ENCODE measurements around the gene GTF3C2. TPM values are rescaled to one million over a fixed set of nuclear protein-coding genes. Genes with fewer than 3 reads are reported as not detected.

Gene GTF3C2
- total RNA-seq, 2 experiments from 2014 or later = 62.9 to 72.3 TPM

DNA sequence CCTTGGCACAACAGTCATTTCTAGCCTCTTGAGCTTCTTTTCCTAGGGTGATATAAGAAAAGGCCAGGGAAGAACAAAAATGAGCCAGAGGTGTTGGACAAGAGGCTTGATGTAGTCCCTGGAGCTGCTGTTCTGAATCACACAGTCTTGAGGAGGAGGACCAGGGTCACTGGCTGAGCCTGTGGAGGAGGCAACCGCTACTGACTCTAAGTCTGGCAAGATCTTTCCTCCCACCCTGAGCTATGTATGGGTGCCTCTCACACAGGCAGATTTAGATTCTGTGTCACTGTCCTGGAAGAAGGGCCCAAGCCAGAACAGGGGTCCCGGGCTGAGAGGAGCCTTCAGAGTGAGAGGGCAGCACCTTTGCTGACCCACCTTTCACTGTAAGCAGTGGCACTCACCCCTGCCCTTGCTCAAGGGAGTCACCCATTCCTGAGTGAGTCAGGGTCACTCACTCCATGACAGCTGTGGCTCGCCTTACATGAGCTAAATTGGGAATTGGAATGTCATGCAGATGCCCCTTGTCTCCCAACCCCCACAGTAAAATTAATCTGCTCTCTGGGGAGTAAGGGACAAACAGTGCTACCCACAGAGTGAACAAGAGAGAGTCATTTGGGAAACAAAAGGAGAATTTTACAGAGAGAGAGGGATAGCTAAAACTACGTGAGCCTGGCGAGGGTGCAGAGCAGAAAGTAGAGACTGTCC lies 74.6 kb downstream of the GTF3C2 start, which contains the start of gene TRIM54:
Gene TRIM54 (plus strand): TSS at position 575 of the 705 bp plus-strand sequence. CDS start 303 bp downstream, outside the sequence.
- DNase-seq = no peak
- Mint-ChIP-seq H3K4me3 (no peak within 1 kb of the TSS), H3K9me3 (no peaks in the 10 kb centered on the region), H3K4me1 (ENCODE audit: low read depth) (peaks cover 2% of the 10 kb centered on the region), H3K27ac (no peak within 1 kb of the TSS), H3K27me3 (ENCODE audit: low read depth) (peaks cover 2% of the 10 kb centered on the region), H3K36me3 (ENCODE audit: low read depth) (no peaks in the 10 kb centered on the region)
- CTCF ChIA-PET = interaction anchor here (0.6 to 5.3 kb wide), 12 partner anchors 9 to 327 kb away, joined by 3 to 68 read pairs (median 5); no protein-coding TSS in a partner anchor
- intact Hi-C loops (cut with micrococcal nuclease) = no loop called here

DNA sequence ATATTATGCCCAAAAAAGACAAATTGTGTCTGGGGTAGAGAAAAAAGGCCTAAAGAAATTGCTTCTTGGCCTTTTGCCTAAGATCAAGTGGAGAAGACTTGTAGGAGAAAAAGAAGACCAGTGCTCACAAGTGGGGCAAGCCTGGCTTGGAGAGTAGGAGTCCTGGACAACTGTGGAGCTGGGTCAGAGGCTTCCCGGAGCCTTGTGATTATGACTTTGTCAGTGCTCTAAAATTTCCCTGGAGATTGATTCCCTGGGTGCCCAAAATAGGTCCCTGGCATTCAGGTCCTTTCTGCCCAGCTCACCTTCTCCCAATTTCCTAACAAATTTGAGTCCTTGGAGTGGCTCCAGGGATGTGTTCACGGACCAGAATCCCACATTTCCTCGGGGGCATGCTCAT lies 75.1 kb downstream of the GTF3C2 start:
- Mint-ChIP-seq H3K9me3 (no peaks in the 10 kb centered on the region), H3K36me3 (ENCODE audit: low read depth) (no peaks in the 10 kb centered on the region), H3K27me3 (ENCODE audit: low read depth) (peaks cover 2% of the 10 kb centered on the region), H3K27ac (no peak overlapping the region), H3K4me3 (no peak overlapping the region), H3K4me1 (ENCODE audit: low read depth) (peaks cover 2% of the 10 kb centered on the region)
- intact Hi-C loops (cut with micrococcal nuclease) = no loop called here
- DNase-seq = no peak
- CTCF ChIA-PET = interaction anchor here (0.6 to 5.3 kb wide), 13 partner anchors 9 to 326 kb away, joined by 3 to 68 read pairs (median 5); partner anchors contain the start of gene SLC30A3

DNA sequence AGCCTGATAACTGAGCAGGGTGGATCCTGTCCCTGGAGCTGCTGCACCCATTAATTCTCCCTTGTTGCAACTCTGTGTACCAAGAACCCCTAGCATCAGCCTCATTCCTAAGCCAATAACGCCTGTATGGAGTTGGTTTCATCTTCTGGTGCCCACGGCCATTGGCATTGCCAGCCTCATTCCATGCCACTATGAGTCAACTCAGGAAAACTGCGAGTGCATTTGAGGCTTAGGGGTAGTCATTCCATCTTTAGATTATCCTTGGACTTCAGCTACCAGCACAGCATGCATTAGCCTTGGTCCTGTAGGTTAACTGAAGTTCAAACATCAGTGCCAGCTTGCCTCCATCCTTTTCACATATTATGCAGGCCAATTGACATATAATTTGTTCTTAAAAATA lies 75.7 kb downstream of the GTF3C2 start:
- Mint-ChIP-seq H3K27me3 (ENCODE audit: low read depth) (peaks cover 2% of the 10 kb centered on the region), H3K9me3 (no peaks in the 10 kb centered on the region), H3K4me1 (ENCODE audit: low read depth) (peaks cover 2% of the 10 kb centered on the region), H3K4me3 (no peak overlapping the region), H3K36me3 (ENCODE audit: low read depth) (no peaks in the 10 kb centered on the region), H3K27ac (no peak overlapping the region)
- CTCF ChIA-PET = interaction anchor here (0.5 to 5.3 kb wide), 15 partner anchors 10 to 256 kb away, joined by 3 to 68 read pairs (median 5); partner anchors contain the start of gene SLC30A3
- no peak for DNase-seq
- intact Hi-C loops (cut with micrococcal nuclease) = loop anchor here (1.0 kb wide), 6 partner anchors 16 to 320 kb away; partner anchors contain the start of gene KHK

DNA sequence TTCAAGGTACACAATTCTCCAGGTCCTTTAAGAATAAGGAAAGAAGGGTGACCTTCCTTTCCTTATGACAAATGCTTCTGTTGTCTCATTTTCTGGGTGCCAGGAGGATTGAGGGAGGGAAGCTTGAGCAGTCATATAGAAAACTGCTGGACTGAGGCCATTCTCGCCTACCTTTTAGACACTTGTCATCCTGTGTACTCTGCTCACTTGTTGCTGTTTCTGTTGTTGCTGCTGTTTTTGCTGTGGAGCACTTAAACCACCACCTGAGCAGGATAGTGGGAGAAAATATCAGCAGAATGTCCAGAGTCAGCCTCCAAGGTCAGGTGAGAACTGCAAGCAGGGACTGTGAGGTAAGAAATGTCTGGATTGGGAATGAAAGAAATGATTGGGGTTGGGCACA lies 78.6 kb downstream of the GTF3C2 start:
- Mint-ChIP-seq H3K36me3 (ENCODE audit: low read depth) (no peaks in the 10 kb centered on the region), H3K4me1 (ENCODE audit: low read depth) (peaks cover 2% of the 10 kb centered on the region), H3K4me3 (no peak overlapping the region), H3K27me3 (ENCODE audit: low read depth) (peaks cover 2% of the 10 kb centered on the region), H3K27ac (no peak overlapping the region), H3K9me3 (no peaks in the 10 kb centered on the region)
- no peak for DNase-seq
- intact Hi-C loops (cut with micrococcal nuclease) = no loop called here
- CTCF ChIA-PET = interaction anchor here (3.5 to 5.3 kb wide), 4 partner anchors 13 to 180 kb away, joined by 33 to 68 read pairs (median 39); partner anchors contain the start of gene SLC30A3

Other genes starting within 250 kb of the GTF3C2 start
- 1 to 10 TPM; 5.8 to 6.6 TPM for gene CGREF1, start 237.6 kb downstream of the GTF3C2 start, total RNA-seq
- gene ABHD1, start 232.9 kb downstream of the GTF3C2 start, total RNA-seq = under 1 TPM; 0.17 to 0.19 TPM
- 10 to 100 TPM; 45.2 to 49.5 TPM for gene PREB, start 222.1 kb downstream of the GTF3C2 start, total RNA-seq
- not detected for gene PRR30, start 217.4 kb downstream of the GTF3C2 start, total RNA-seq
- not detected for gene TCF23, start 207.8 kb downstream of the GTF3C2 start, total RNA-seq
- gene ATRAID, start 144.7 kb downstream of the GTF3C2 start, total RNA-seq = 10 to 100 TPM; 80.5 to 80.8 TPM
- gene SLC5A6, start 144.5 kb downstream of the GTF3C2 start, total RNA-seq = 10 to 100 TPM; 22.6 to 24.8 TPM
- 100 to 1,000 TPM; 109 to 112 TPM for gene CAD, start 139.4 kb downstream of the GTF3C2 start, total RNA-seq
- gene SLC30A3, start 93.7 kb downstream of the GTF3C2 start, total RNA-seq = under 1 TPM; 0.55 to 0.67 TPM
- gene DNAJC5G, start 81.3 kb downstream of the GTF3C2 start, total RNA-seq = not detected
- not detected for gene TRIM54, start 74.3 kb downstream of the GTF3C2 start, total RNA-seq
- under 1 TPM; 0.45 to 0.89 TPM for gene UCN, start 48.3 kb downstream of the GTF3C2 start, total RNA-seq
- gene MPV17, start 33.7 kb downstream of the GTF3C2 start, total RNA-seq = 10 to 100 TPM; 80.2 to 82.3 TPM
- 10 to 100 TPM; 24.4 to 25.2 TPM for gene EIF2B4, start 13.6 kb upstream of the GTF3C2 start, total RNA-seq
- 10 to 100 TPM; 68.5 to 75.5 TPM for gene SNX17, start 13.9 kb upstream of the GTF3C2 start, total RNA-seq
- gene ZNF513, start 24.0 kb upstream of the GTF3C2 start, total RNA-seq = 1 to 10 TPM; 4.9 to 5.2 TPM
- 100 to 1,000 TPM in 1 of 2 experiments, 10 to 100 TPM in 1; 92.3 to 101 TPM for gene PPM1G, start 52.8 kb upstream of the GTF3C2 start, total RNA-seq
- gene NRBP1, start 71.9 kb upstream of the GTF3C2 start, total RNA-seq = 10 to 100 TPM; 60.0 to 63.3 TPM
- gene KRTCAP3, start 85.6 kb upstream of the GTF3C2 start, total RNA-seq = 1 to 10 TPM; 5.0 to 6.7 TPM
- gene IFT172, start 133.0 kb upstream of the GTF3C2 start, total RNA-seq = 10 to 100 TPM in 1 of 2 experiments, 1 to 10 TPM in 1; 9.2 to 12.7 TPM
- not detected for gene FNDC4, start 138.4 kb upstream of the GTF3C2 start, total RNA-seq
- gene GCKR, start 140.1 kb upstream of the GTF3C2 start, total RNA-seq = not detected
- 10 to 100 TPM; 34.7 to 35.8 TPM for gene ZNF512, start 226.3 kb upstream of the GTF3C2 start, total RNA-seq

Measured in activated naive CD4-positive, alpha-beta T cell treated with anti-CD3 and anti-CD28 coated beads for 36 hours (primary cell).